GM23338 (cell line): ENCODE data around the gene MVB12B. TPM values are rescaled to one million over a fixed set of nuclear protein-coding genes. Genes with fewer than 3 reads are reported as not detected.

Source experiments
- ATAC-seq: fragments of 200-7000 bp; cut with Tn5 transposase; 3 replicates; pipeline ENCODE4 v1.9.1; 2020
- DNase-seq: peaks from one replicate; pipeline ENCODE4 v3.0.0-alpha.2; 2015; ENCODE audit warnings: low spot score
- H2AFZ ChIP-seq: fragments of 200-600 bp; sonication (generic); 2 replicates; pipeline ENCODE4 v1.8.0; 2016; ENCODE audit warnings: antibody characterized with exemption, mild to moderate bottlenecking, moderate library complexity
- H3F3A ChIP-seq: fragments of 200-600 bp; sonication (generic); replicated peaks from 2 replicates; pipeline ENCODE4 v1.8.0; 2017; ENCODE audit warnings: antibody characterized with exemption, mixed run types, low read depth
- H3K27ac ChIP-seq: fragments of 200-600 bp; sonication (generic); 2 replicates; pipeline ENCODE4 v1.6.1; 2016; ENCODE audit warnings: low read depth
- H3K27me3 ChIP-seq: fragments of 200-600 bp; sonication (generic); 2 replicates; pipeline ENCODE4 v1.8.0; 2016; ENCODE audit warnings: mild to moderate bottlenecking, mixed run types, moderate library complexity; ENCODE audit not compliant: insufficient read depth
- H3K36me3 ChIP-seq: fragments of 200-600 bp; sonication (generic); 2 replicates; pipeline ENCODE4 v1.8.0; 2016; ENCODE audit warnings: mild to moderate bottlenecking; ENCODE audit not compliant: insufficient read depth
- H3K4me1 ChIP-seq: fragments of 200-600 bp; sonication (generic); 2 replicates; pipeline ENCODE4 v1.8.0; 2016; ENCODE audit warnings: mild to moderate bottlenecking, moderate library complexity; ENCODE audit not compliant: insufficient read depth
- H3K4me2 ChIP-seq: fragments of 200-600 bp; sonication (generic); 2 replicates; pipeline ENCODE4 v1.7.1; 2017; ENCODE audit warnings: mixed run types
- H3K4me3 ChIP-seq: fragments of 200-600 bp; sonication (generic); 2 replicates; pipeline ENCODE4 v1.6.1; 2016; ENCODE audit warnings: mixed run types
- H3K79me2 ChIP-seq: fragments of 200-600 bp; sonication (generic); replicated peaks from 2 replicates; pipeline ENCODE4 v1.8.0; 2017; ENCODE audit warnings: mild to moderate bottlenecking; ENCODE audit not compliant: insufficient read depth
- H3K9me2 ChIP-seq: fragments of 200-600 bp; sonication (generic); 2 replicates; pipeline ENCODE4 v1.8.0; 2017; ENCODE audit not compliant: insufficient read depth
- H4K20me1 ChIP-seq: fragments of 200-600 bp; sonication (generic); replicated peaks from 2 replicates; pipeline ENCODE4 v1.8.0; 2017; ENCODE audit warnings: mild to moderate bottlenecking; ENCODE audit not compliant: insufficient read depth
- H3K27ac Mint-ChIP-seq: 2 replicates; pipeline ENCODE4 v1.8.0; 2020; ENCODE audit warnings: inconsistent platforms, mild to moderate bottlenecking, moderate library complexity, mixed read lengths
- H3K27me3 Mint-ChIP-seq: 3 replicates; pipeline ENCODE4 v1.8.0; 2022; ENCODE audit warnings: low read depth, mild to moderate bottlenecking, moderate library complexity, mixed read lengths, inconsistent platforms; ENCODE audit not compliant: insufficient read depth, poor library complexity
- H3K36me3 Mint-ChIP-seq: 3 replicates; pipeline ENCODE4 v1.8.0; 2021; ENCODE audit warnings: low read depth, mild to moderate bottlenecking, inconsistent platforms, moderate library complexity, mixed read lengths
- H3K4me1 Mint-ChIP-seq: 3 replicates; pipeline ENCODE4 v1.8.0; 2020; ENCODE audit warnings: mild to moderate bottlenecking, inconsistent platforms, mixed read lengths
- H3K4me3 Mint-ChIP-seq: 3 replicates; pipeline ENCODE4 v1.8.0; 2021; ENCODE audit warnings: moderate library complexity, mild to moderate bottlenecking, inconsistent platforms, mixed read lengths
- H3K9me3 Mint-ChIP-seq: 3 replicates; pipeline ENCODE4 v1.8.0; 2020; ENCODE audit warnings: moderate library complexity, mild to moderate bottlenecking, inconsistent platforms, mixed read lengths
- CREB1 ChIP-seq: fragments of 250-450 bp; sonication (Bioruptor Pico); IDR thresholded peaks from 2 replicates; pipeline ENCODE4 v1.5.0; 2020; ENCODE audit warnings: low read depth, mild to moderate bottlenecking, moderate library complexity
- EZH2phosphoT487 ChIP-seq: fragments of 200-600 bp; sonication (generic); IDR thresholded peaks from one replicate; pipeline ENCODE4 v1.8.1; 2018; ENCODE audit warnings: antibody characterized with exemption; ENCODE audit not compliant: unreplicated experiment
- NANOG ChIP-seq: IDR thresholded peaks from 2 replicates; pipeline ENCODE4 v1.6.1; 2016; ENCODE audit warnings: antibody characterized with exemption, borderline replicate concordance
- REST ChIP-seq: IDR thresholded peaks from one replicate; pipeline ENCODE4 v1.6.1; 2018; ENCODE audit warnings: antibody characterized with exemption; ENCODE audit not compliant: unreplicated experiment
- ZNF114 ChIP-seq: fragments of 250-450 bp; sonication (Bioruptor Pico); IDR thresholded peaks from 2 replicates; pipeline ENCODE4 v1.5.0; 2020; ENCODE audit warnings: mild to moderate bottlenecking, moderate library complexity
- ZNF331 ChIP-seq: fragments of 250-450 bp; sonication (Bioruptor Pico); IDR thresholded peaks from 2 replicates; pipeline ENCODE4 v1.5.0; 2020; ENCODE audit warnings: low read depth, mild to moderate bottlenecking, moderate library complexity
- ZNF462 ChIP-seq: fragments of 250-450 bp; sonication (Bioruptor Pico); IDR thresholded peaks from 2 replicates; pipeline ENCODE4 v1.5.0; 2020; ENCODE audit warnings: mild to moderate bottlenecking, moderate library complexity
- polyA plus RNA-seq: library from polyadenylated mRNA; unstranded; fragments of >200 nt; fragmentation: Nextera tagmentation; extraction: Ambion mirVana; gene quantifications from 2 replicates; pipeline ENCODE4 v1.2.1, GENCODE V29; 2016
- total RNA-seq: library from RNA; depleted of rRNA; stranded (reverse); fragments of >200 nt; shearing (Covaris generic); gene quantifications from 2 replicates; pipeline ENCODE4 v1.2.3, GENCODE V29; 2014

Gene MVB12B
- total and polyA plus RNA-seq, 2 experiments from 2014 or later: 1.9 to 6.6 TPM

GRCh38 chr9:126316085-126316655, 10.5 kb upstream of the MVB12B start:
- Mint-ChIP-seq H3K9me3 (no peaks in the 10 kb centered on the region; the same call in 2 of the 3 replicates), H3K4me1 (peaks cover 3% of the 10 kb centered on the region; the same call in 1 of the 3 replicates), H3K27ac (no peak overlapping the region), H3K36me3 (no peaks in the 10 kb centered on the region), H3K27me3 (peaks cover 7% of the 10 kb centered on the region), H3K4me3 (no peak overlapping the region)
- Histone ChIP-seq H3F3A (no peaks in the 10 kb centered on the region), H3K4me2 (no peak overlapping the region), H3K27ac (no peak overlapping the region), H3K9me2 (peaks cover 5% of the 10 kb centered on the region; the same call in 1 of the 2 replicates), H3K27me3 (no peaks in the 10 kb centered on the region), H2AFZ (peak overlapping the region; percentile 47; the same call in 1 of the 2 replicates), H3K36me3 (no peaks in the 10 kb centered on the region), H3K4me1 (no peaks in the 10 kb centered on the region), H4K20me1 (no peaks in the 10 kb centered on the region), H3K4me3 (no peak overlapping the region), H3K79me2 (no peaks in the 10 kb centered on the region)
- ATAC-seq (no peak), DNase-seq (no peak)
- TF ChIP-seq EZH2phosphoT487 (no peak), ZNF462 (no peak), CREB1 (CRISPR knock-in tag) (no peak), NANOG (no peak), ZNF331 (CRISPR knock-in tag) (no peak), ZNF114 (CRISPR knock-in tag) (no peak), REST (no peak)
